ENCODE measurements around the gene RABGAP1L.
A peak's percentile ranks its signal among the peaks of the same experiment; 100 is the strongest.

DNA sequence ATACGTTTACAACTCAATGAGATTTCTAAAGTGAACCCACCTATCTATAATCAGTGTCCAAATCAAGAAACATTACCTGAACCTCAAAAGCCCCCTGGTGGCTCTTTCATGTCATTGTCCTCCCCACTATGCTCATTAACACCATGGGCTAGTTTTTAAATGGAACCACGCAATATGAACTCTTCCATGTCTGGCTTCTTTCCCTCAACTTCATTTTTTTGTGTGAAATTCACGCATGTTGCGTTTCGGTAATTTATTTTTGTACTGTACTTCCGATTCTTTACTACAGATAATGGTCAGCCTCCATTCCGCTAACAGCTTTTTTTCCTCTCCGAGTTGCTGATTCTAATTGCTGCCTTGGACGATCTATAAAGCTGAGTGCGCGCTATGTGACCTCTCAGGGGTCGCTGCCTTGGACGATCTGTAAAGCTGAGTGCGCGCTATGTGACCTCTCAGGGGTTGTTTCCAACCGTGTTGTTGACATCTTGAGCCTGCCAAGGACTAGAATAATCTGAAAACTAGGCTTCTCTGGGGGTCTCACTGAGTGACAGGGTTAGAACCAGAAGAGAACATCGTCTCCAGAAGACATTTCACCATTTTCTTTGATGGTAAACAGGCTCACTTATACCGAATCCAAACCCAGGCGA is 839.4 kb downstream of the RABGAP1L start:
- TF ChIP-seq, protein P1, sequence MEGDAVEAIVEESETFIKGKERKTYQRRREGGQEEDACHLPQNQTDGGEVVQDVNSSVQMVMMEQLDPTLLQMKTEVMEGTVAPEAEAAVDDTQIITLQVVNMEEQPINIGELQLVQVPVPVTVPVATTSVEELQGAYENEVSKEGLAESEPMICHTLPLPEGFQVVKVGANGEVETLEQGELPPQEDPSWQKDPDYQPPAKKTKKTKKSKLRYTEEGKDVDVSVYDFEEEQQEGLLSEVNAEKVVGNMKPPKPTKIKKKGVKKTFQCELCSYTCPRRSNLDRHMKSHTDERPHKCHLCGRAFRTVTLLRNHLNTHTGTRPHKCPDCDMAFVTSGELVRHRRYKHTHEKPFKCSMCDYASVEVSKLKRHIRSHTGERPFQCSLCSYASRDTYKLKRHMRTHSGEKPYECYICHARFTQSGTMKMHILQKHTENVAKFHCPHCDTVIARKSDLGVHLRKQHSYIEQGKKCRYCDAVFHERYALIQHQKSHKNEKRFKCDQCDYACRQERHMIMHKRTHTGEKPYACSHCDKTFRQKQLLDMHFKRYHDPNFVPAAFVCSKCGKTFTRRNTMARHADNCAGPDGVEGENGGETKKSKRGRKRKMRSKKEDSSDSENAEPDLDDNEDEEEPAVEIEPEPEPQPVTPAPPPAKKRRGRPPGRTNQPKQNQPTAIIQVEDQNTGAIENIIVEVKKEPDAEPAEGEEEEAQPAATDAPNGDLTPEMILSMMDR (IDR thresholded peaks at IDR 0.05 in 8 of 11, conservative IDR thresholded peaks at IDR 0.05 in 3 of 11) = peak; percentile 78 to 93 (median 86)
- no peak for TF ChIP-seq POLR2A (IDR thresholded peaks at IDR 0.05)

Measured in spleen (tissue), 7 donors.